Fibroblast of lung (primary cell): ENCODE measurements around the gene PUSL1.

Source experiments
- EZH2 ChIP-seq: IDR thresholded peaks from 2 replicates; pipeline ENCODE4 v1.5.1; 2012; ENCODE audit warnings: low read length, control low read depth, mild to moderate bottlenecking; ENCODE audit errors: missing control alignments
- TF ChIP-seq, protein P1 (sequence below), 2 donors: IDR thresholded peaks in 1 of 2; conservative IDR thresholded peaks in 1 of 2; 1 replicate in 1 of 2; 2 replicates in 1 of 2; pipeline ENCODE4 v1.5.1; 2011 to 2012; ENCODE audit warnings: low read length in 2 of 2, control low read depth in 1 of 2, inconsistent platforms in 1 of 2, low read depth in 1 of 2, mild to moderate bottlenecking in 1 of 2

DNA sequence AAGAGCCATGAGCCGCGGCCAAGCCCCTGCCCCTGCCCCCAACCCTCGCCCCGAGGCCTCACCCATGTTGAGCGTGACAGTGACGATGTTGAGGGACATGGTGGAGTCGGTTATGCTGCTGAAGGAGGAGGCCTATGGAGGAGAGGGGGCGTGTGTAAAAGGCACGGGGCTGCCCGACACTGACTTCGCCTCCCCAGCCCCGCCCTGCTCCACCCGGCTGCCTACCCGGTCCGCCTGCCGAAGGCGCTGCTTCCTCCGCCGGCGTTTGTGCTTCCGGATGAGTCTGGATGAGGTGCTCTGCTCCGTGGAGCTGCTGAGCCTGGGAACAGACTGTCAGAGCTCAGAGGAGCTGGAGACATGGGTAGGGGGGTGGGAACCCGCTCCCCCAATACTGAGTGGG lies 31.8 kb downstream of the PUSL1 start:
- TF ChIP-seq, protein P1, sequence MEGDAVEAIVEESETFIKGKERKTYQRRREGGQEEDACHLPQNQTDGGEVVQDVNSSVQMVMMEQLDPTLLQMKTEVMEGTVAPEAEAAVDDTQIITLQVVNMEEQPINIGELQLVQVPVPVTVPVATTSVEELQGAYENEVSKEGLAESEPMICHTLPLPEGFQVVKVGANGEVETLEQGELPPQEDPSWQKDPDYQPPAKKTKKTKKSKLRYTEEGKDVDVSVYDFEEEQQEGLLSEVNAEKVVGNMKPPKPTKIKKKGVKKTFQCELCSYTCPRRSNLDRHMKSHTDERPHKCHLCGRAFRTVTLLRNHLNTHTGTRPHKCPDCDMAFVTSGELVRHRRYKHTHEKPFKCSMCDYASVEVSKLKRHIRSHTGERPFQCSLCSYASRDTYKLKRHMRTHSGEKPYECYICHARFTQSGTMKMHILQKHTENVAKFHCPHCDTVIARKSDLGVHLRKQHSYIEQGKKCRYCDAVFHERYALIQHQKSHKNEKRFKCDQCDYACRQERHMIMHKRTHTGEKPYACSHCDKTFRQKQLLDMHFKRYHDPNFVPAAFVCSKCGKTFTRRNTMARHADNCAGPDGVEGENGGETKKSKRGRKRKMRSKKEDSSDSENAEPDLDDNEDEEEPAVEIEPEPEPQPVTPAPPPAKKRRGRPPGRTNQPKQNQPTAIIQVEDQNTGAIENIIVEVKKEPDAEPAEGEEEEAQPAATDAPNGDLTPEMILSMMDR (conservative IDR thresholded peaks at IDR 0.05 in 1 of 2, IDR thresholded peaks at IDR 0.05 in 1 of 2; ENCODE audit: low read depth in 1 of 2, low read length in 2 of 2), result no peak
- TF ChIP-seq EZH2, result no peak
